ENCODE data around the gene THBS3. TPM values are rescaled to one million over a fixed set of nuclear protein-coding genes. Genes with fewer than 3 reads are reported as not detected.

The THBS3 gene
- total and polyA plus RNA-seq, 2 of the 13 experiments (the other 11 are each of a cell fraction or from before 2014, with no cell fraction given) = 0.86 to 3.6 TPM

DNA sequence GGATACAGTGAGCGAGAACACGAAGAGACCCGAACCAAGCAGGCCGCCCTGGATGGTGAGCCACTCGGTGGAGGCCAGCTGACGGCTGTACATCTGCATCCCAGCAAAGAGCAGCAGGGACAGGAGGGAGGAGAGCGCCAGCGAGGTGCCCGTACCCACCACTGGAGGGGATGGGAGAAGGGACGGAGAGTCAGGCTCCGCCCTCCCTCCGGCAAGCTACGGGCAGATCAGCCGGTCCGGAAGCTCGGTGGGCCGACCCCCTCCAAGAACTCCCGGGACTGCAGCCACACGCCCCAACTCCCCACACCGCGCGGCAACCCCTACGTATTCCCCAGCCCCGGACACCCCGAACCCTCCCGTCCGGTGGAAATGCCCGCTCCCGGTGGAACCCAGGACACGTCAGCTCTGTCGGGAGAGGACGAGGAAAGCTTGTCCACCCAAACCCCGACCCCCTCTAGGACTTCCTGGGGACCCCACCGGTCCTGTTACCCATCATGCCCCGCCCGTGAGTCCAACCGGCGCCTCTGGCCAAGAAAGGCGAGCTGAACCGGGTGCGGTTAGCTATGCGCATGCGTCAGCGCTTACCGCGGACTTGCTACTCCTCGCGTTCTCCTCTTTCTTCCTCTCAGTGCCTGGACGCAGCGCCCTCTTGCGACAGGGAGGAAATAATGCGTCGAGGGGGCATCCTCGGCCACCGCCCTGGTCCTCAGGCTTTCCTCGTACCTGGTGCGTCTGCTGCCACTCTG, 34.8 kb downstream of the THBS3 start, which contains the start of gene KRTCAP2 (continued):
- TF ChIP-seq, protein P1, sequence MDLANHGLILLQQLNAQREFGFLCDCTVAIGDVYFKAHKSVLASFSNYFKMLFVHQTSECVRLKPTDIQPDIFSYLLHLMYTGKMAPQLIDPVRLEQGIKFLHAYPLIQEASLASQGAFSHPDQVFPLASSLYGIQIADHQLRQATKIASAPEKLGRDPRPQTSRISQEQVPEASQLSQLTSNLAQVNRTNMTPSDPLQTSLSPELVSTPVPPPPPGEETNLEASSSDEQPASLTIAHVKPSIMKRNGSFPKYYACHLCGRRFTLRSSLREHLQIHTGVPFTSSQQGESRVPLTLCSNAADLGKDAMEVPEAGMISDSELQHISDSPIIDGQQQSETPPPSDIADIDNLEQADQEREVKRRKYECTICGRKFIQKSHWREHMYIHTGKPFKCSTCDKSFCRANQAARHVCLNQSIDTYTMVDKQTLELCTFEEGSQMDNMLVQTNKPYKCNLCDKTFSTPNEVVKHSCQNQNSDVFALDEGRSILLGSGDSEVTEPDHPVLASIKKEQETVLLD (CRISPR knock-in tag; IDR thresholded peaks at IDR 0.05; ENCODE audit: low read depth) = peak; percentile 87
- peak; percentile 53; the same call in 1 of the 2 replicates for TF ChIP-seq HCFC1 (IDR thresholded peaks at IDR 0.05; ENCODE audit: low read depth, low read length)
- TF ChIP-seq ZSCAN30 (CRISPR knock-in tag; IDR thresholded peaks at IDR 0.05) = no peak
- TF ChIP-seq DNMT3B (CRISPR knock-in tag; conservative IDR thresholded peaks at IDR 0.05) = no peak; the same call in 1 of the 2 replicates
- TF ChIP-seq KLF15 (CRISPR knock-in tag; IDR thresholded peaks at IDR 0.05; ENCODE audit: borderline replicate concordance) = 0 out of 2 replicates have a peak, but pooled peaks have one; percentile 30
- TF ChIP-seq, protein P2, sequence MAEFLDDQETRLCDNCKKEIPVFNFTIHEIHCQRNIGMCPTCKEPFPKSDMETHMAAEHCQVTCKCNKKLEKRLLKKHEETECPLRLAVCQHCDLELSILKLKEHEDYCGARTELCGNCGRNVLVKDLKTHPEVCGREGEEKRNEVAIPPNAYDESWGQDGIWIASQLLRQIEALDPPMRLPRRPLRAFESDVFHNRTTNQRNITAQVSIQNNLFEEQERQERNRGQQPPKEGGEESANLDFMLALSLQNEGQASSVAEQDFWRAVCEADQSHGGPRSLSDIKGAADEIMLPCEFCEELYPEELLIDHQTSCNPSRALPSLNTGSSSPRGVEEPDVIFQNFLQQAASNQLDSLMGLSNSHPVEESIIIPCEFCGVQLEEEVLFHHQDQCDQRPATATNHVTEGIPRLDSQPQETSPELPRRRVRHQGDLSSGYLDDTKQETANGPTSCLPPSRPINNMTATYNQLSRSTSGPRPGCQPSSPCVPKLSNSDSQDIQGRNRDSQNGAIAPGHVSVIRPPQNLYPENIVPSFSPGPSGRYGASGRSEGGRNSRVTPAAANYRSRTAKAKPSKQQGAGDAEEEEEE (CRISPR knock-in tag; IDR thresholded peaks at IDR 0.05; ENCODE audit: borderline replicate concordance) = 0 out of 2 replicates have a peak, but pooled peaks have one; percentile 47
- TF ChIP-seq SNAI1 (CRISPR knock-in tag; IDR thresholded peaks at IDR 0.05; ENCODE audit: borderline replicate concordance) = no peak
- peak; percentile 45; the same call in 1 of the 2 replicates for TF ChIP-seq ZBTB38 (CRISPR knock-in tag; IDR thresholded peaks at IDR 0.05)
- TF ChIP-seq SRY (CRISPR knock-in tag; IDR thresholded peaks at IDR 0.05) = peak; percentile 68; the same call in 1 of the 2 replicates
- TF ChIP-seq, protein P3, sequence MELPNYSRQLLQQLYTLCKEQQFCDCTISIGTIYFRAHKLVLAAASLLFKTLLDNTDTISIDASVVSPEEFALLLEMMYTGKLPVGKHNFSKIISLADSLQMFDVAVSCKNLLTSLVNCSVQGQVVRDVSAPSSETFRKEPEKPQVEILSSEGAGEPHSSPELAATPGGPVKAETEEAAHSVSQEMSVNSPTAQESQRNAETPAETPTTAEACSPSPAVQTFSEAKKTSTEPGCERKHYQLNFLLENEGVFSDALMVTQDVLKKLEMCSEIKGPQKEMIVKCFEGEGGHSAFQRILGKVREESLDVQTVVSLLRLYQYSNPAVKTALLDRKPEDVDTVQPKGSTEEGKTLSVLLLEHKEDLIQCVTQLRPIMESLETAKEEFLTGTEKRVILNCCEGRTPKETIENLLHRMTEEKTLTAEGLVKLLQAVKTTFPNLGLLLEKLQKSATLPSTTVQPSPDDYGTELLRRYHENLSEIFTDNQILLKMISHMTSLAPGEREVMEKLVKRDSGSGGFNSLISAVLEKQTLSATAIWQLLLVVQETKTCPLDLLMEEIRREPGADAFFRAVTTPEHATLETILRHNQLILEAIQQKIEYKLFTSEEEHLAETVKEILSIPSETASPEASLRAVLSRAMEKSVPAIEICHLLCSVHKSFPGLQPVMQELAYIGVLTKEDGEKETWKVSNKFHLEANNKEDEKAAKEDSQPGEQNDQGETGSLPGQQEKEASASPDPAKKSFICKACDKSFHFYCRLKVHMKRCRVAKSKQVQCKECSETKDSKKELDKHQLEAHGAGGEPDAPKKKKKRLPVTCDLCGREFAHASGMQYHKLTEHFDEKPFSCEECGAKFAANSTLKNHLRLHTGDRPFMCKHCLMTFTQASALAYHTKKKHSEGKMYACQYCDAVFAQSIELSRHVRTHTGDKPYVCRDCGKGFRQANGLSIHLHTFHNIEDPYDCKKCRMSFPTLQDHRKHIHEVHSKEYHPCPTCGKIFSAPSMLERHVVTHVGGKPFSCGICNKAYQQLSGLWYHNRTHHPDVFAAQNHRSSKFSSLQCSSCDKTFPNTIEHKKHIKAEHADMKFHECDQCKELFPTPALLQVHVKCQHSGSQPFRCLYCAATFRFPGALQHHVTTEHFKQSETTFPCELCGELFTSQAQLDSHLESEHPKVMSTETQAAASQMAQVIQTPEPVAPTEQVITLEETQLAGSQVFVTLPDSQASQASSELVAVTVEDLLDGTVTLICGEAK (IDR thresholded peaks at IDR 0.05) = no peak
- TF ChIP-seq, protein P3 (CRISPR knock-in tag; IDR thresholded peaks at IDR 0.05) = no peak
- peak; percentile 40; the same call in 1 of the 2 replicates for TF ChIP-seq ZNF629 (CRISPR knock-in tag; conservative IDR thresholded peaks at IDR 0.05)
- TF ChIP-seq, protein P4, sequence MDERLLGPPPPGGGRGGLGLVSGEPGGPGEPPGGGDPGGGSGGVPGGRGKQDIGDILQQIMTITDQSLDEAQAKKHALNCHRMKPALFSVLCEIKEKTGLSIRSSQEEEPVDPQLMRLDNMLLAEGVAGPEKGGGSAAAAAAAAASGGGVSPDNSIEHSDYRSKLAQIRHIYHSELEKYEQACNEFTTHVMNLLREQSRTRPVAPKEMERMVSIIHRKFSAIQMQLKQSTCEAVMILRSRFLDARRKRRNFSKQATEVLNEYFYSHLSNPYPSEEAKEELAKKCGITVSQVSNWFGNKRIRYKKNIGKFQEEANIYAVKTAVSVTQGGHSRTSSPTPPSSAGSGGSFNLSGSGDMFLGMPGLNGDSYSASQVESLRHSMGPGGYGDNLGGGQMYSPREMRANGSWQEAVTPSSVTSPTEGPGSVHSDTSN (CRISPR knock-in tag; IDR thresholded peaks at IDR 0.05) = no peak
- no peak for TF ChIP-seq TRIM24 (CRISPR knock-in tag; IDR thresholded peaks at IDR 0.05)
